Measurements from ENCODE around the gene FHIT.

FHIT gene

DNA sequence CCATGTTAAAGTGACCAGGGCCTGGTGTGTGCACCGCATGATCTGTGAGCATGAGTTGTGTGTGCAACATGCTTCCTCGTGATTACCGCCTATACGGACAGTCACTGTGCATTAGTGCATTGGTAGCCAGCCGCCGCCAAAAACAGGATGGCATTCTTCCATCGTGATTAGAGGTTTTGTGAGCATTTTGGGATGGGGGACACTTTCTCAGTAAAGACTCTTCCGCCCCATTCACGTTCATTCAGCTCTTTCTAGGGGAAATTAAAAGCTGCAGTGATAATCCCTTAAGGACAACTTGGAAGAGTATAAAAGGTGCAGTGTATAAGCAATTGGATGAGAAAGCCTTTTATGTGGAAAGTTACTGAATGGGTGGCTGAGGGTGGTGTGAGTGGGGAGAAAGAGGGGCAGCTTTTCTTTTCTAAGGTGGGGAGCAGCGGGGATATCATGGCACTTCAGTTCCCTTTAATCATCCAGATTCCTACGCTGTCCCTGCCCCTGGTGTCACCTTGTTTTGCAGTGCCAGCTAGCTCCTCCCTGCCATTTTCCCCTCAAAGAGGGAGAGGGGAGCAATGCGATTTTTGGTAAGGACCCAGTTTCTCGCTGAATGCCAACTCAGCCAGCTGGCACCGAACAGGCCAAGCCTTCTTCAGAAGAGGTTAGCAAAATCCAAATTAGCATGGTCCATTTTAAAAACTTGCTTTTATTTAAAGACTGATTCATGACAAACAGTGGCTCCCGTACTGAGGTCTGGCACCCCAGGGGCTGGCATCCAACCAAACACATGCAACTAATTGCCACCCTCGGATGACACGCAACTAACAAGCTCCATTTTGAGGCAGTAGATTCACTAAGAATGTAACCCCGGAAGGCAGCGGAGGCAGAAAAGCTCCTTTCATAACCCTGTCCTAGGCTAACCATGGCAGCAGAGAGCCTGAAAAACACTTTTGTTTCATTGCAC, 447.8 kb downstream of the FHIT start:
- no peak overlapping the region for H3K4me3 ChIP-seq (ENCODE audit: low read depth, low read length)
- TF ChIP-seq, protein P1, sequence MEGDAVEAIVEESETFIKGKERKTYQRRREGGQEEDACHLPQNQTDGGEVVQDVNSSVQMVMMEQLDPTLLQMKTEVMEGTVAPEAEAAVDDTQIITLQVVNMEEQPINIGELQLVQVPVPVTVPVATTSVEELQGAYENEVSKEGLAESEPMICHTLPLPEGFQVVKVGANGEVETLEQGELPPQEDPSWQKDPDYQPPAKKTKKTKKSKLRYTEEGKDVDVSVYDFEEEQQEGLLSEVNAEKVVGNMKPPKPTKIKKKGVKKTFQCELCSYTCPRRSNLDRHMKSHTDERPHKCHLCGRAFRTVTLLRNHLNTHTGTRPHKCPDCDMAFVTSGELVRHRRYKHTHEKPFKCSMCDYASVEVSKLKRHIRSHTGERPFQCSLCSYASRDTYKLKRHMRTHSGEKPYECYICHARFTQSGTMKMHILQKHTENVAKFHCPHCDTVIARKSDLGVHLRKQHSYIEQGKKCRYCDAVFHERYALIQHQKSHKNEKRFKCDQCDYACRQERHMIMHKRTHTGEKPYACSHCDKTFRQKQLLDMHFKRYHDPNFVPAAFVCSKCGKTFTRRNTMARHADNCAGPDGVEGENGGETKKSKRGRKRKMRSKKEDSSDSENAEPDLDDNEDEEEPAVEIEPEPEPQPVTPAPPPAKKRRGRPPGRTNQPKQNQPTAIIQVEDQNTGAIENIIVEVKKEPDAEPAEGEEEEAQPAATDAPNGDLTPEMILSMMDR (IDR thresholded peaks at IDR 0.05; ENCODE audit: borderline replicate concordance, insufficient read depth, low read depth, low read length), result no peak

DNA sequence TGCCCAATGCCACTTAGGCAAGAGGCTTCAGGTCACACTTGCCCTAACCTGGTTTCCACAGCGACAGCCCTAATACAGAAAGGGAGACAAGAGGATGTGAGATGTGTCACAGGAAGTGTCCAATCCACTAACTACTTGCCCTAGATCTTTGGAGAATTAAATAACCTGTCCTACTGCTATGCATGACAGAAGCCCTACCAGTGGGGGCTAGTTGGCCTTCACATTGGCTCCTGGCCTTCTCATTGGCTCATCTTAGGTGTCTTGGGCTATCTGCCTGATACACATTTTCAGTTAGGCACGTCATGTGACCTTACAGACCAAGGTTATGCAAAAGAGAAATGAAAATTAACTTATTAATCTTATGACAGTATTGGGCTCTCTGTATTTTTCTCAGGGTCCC, 449.9 kb downstream of the FHIT start:
- TF ChIP-seq, protein P1 (IDR thresholded peaks at IDR 0.05; ENCODE audit: borderline replicate concordance, insufficient read depth, low read depth, low read length), result no peak
- no peak overlapping the region for H3K4me3 ChIP-seq (ENCODE audit: low read depth, low read length)

DNA sequence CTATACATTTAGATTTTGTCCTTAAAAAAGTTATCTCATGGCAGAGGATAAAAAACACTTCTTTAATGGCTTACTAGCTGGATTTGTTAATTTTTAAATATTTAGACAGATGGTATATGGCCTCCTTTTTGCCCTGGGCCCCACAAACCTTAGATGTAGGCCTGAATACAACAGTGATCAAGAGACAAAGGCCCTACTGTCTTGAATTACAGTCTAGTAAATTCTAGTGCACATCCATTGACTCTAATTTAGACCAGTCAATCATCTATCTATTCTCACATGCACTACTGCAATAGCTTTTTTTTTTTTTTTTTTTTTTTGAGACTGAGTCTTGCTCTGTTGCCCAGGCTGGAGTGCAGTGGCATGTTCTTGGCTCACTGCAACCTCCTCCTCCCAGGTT, 452.8 kb downstream of the FHIT start:
- no peak overlapping the region for H3K4me3 ChIP-seq (ENCODE audit: low read depth, low read length)
- TF ChIP-seq, protein P1 (IDR thresholded peaks at IDR 0.05; ENCODE audit: borderline replicate concordance, insufficient read depth, low read depth, low read length), result no peak

DNA sequence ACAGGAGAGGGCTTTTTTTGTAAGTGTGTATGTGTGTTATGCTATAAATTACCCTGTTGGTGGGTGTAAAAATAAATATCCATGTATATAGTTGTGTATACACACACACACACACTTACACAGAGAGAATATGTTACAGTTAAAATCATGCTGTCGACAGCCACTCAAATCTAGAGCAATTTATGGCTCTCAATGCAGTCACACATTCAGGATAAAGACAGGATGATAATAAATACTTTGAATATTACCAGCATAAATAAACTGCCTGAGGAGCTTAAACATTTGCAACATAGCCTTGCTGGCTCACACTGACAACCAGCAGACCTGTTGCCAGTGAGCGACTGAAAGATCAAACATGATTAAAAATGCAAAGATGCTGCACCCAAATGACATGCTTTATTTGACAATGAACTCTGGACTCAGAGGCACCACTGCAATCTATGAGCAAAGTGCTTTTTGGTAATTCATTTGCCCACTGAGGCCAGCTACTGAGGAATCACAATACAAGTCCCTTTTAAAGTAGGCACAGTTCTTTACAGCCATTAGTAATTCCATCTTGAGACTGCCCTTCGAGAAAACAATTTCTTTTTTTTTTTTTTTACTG, 458.9 kb downstream of the FHIT start:
- TF ChIP-seq, protein P1 (IDR thresholded peaks at IDR 0.05; ENCODE audit: borderline replicate concordance, insufficient read depth, low read depth, low read length), result no peak

DNA sequence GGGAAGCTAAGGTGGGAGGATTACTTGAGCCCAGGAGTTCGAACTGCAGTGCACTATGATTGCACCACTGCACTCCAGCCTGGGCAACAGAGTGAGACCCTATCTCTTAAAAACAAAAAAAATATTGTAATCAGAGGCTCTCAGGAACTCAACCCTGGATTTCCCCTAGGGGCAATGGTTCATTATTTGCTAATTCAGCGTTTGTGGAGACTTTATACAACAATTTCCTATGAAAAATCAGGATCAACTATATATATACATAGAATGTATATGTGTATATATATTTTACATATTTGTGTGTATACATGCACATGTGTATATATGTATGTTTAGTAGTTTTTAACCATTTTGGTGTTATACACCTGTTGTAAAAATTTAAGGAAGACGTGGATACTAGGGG, 463.1 kb downstream of the FHIT start:
- no peak overlapping the region for H3K4me3 ChIP-seq (ENCODE audit: low read depth, low read length)
- TF ChIP-seq, protein P1 (IDR thresholded peaks at IDR 0.05; ENCODE audit: borderline replicate concordance, insufficient read depth, low read depth, low read length), result no peak

More for the DNA sequence above, 458.9 kb downstream of the FHIT start:
- H3K4me3 ChIP-seq (ENCODE audit: low read depth, low read length), result no peak overlapping the region

DNA sequence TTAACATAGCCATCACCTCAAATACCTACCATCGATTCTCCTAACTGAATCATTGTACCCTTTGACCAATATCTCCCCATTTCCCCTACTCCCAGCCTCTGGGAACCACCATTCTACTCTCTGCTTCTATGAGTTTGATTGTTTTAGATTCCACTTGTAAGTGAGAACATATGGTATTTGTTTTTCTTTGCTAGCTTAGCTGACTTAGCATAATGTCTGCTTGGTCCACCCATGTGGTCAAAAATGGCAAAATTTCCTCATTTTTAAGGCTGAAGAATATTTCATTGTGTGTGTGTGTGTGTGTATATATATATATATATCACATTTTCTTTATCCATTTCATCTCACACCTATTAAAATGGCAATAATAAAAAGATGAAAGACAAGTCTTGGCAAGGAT, 469.3 kb downstream of the FHIT start:
- no peak overlapping the region for H3K4me3 ChIP-seq (ENCODE audit: low read depth, low read length)
- TF ChIP-seq, protein P1 (IDR thresholded peaks at IDR 0.05; ENCODE audit: borderline replicate concordance, insufficient read depth, low read depth, low read length), result no peak
